22Rv1 (cell line): Measurements from ENCODE around the gene PVR.

ENCODE experiments used
- CTCF ChIP-seq: fragments of 450-650 bp; IDR thresholded peaks from 2 replicates; pipeline ENCODE4 v1.5.1; 2017; ENCODE audit warnings: mild to moderate bottlenecking
- ZFX ChIP-seq: fragments of 450-650 bp; IDR thresholded peaks from 2 replicates; pipeline ENCODE4 v1.6.1; 2017; ENCODE audit warnings: antibody characterized with exemption, borderline replicate concordance

GRCh38 chr19:44685877-44686276 lies 42.2 kb downstream of the PVR start:
- no peak for TF ChIP-seq CTCF
- TF ChIP-seq ZFX = no peak
